HepG2 (cell line): Measurements from ENCODE around the gene TPPP2. TPM values are rescaled to one million over a fixed set of nuclear protein-coding genes. Genes with fewer than 3 reads are reported as not detected.

Experiments used
- ARHGAP35 ChIP-seq: sonication (generic); formaldehyde crosslinking; IDR thresholded peaks from 2 replicates; pipeline ENCODE4 v1.9.0; 2022; ENCODE audit warnings: mild to moderate bottlenecking, inconsistent platforms, moderate library complexity, missing genetic modification reagents, borderline replicate concordance
- BORCS8-MEF2B ChIP-seq: sonication (generic); formaldehyde crosslinking; IDR thresholded peaks from 2 replicates; pipeline ENCODE4 v1.8.0; 2022; ENCODE audit warnings: mild to moderate bottlenecking, missing genetic modification reagents
- GPN1 ChIP-seq: sonication (generic); formaldehyde crosslinking; IDR thresholded peaks from 2 replicates; pipeline ENCODE4 v1.5.1; 2020; ENCODE audit warnings: missing genetic modification reagents, borderline replicate concordance
- HNF1A ChIP-seq, 2 experiments: sonication (generic) in 1 of 2; formaldehyde crosslinking in 1 of 2; IDR thresholded peaks; 2 replicates each; pipeline versions ENCODE4 v1.4.0 to v1.6.1; 2016 to 2020; ENCODE audit warnings: borderline replicate concordance in 1 of 2, low read depth in 1 of 2, mild to moderate bottlenecking in 1 of 2, missing genetic modification reagents in 1 of 2
- KDM3A ChIP-seq: IDR thresholded peaks from 2 replicates; pipeline ENCODE4 v1.6.1; 2018; ENCODE audit warnings: low read depth, missing compliant biosample characterization
- NFAT5 ChIP-seq: sonication (generic); formaldehyde crosslinking; IDR thresholded peaks from 2 replicates; pipeline ENCODE4 v1.4.0; 2020; ENCODE audit warnings: missing genetic modification reagents
- NFKB2 ChIP-seq: sonication (generic); formaldehyde crosslinking; IDR thresholded peaks from 2 replicates; pipeline ENCODE4 v1.4.0; 2020; ENCODE audit warnings: missing genetic modification reagents, borderline replicate concordance
- PAWR ChIP-seq: sonication (generic); formaldehyde crosslinking; IDR thresholded peaks from 2 replicates; pipeline ENCODE4 v1.4.0; 2020; ENCODE audit warnings: missing genetic modification reagents, mild to moderate bottlenecking, borderline replicate concordance
- SMAD9 ChIP-seq: sonication (generic); formaldehyde crosslinking; IDR thresholded peaks from 2 replicates; pipeline ENCODE4 v1.5.1; 2020; ENCODE audit warnings: mild to moderate bottlenecking, missing genetic modification reagents
- ZBTB2 ChIP-seq: sonication (generic); formaldehyde crosslinking; IDR thresholded peaks from 2 replicates; pipeline ENCODE4 v1.8.0; 2022; ENCODE audit warnings: low read depth, missing genetic modification reagents
- ZNF275 ChIP-seq: sonication (generic); formaldehyde crosslinking; IDR thresholded peaks from 2 replicates; pipeline ENCODE4 v1.8.0; 2022; ENCODE audit warnings: missing genetic modification reagents, mild to moderate bottlenecking, inconsistent platforms, borderline replicate concordance
- ZNF432 ChIP-seq: sonication (generic); formaldehyde crosslinking; IDR thresholded peaks from 2 replicates; pipeline ENCODE4 v1.5.0; 2020; ENCODE audit warnings: missing genetic modification reagents, mild to moderate bottlenecking, borderline replicate concordance
- ZNF605 ChIP-seq: sonication (generic); formaldehyde crosslinking; IDR thresholded peaks from 2 replicates; pipeline ENCODE4 v1.8.0; 2022; ENCODE audit warnings: mild to moderate bottlenecking, missing genetic modification reagents
- ZNF792 ChIP-seq: IDR thresholded peaks from 2 replicates; pipeline ENCODE4 v1.6.1; 2016
- polyA plus RNA-seq, 8 experiments: library from polyadenylated mRNA; depleted of rRNA in 3 of 8; stranded (reverse) in 7 of 8; unstranded in 1 of 8; fragments of >200 nt; fragmentation: Illumina TruSeq in 4 of 8; extraction: Trizol in 4 of 8; gene quantifications; 2 replicates each; pipeline versions ENCODE4 v1.2.1 to v1.2.3, GENCODE V29; 2011 to 2016; ENCODE audit warnings: low read depth in 4 of 8, missing spikeins in 1 of 8, mixed read lengths in 1 of 8; ENCODE audit not compliant: insufficient read depth in 1 of 8
- total RNA-seq, 5 experiments: library from RNA; depleted of rRNA; stranded (reverse); fragments of >200 nt; fragmentation: Illumina TruSeq; extraction: Trizol; gene quantifications; 2 replicates each; pipeline ENCODE4 v1.2.3, GENCODE V29; 2016; ENCODE audit warnings: low read depth in 1 of 5

Gene TPPP2
- total and polyA plus RNA-seq, 2 of the 13 experiments (the other 11 are each of a cell fraction or from before 2014, with no cell fraction given), result 0.58 to 4.2 TPM

GRCh38 chr14:21069388-21070082 lies 39.5 kb downstream of the TPPP2 start (continued):
- TF ChIP-seq ZBTB2 (peak; percentile 95), ZNF275 (CRISPR knock-in tag) (peak; percentile 36; the same call in 1 of the 2 replicates), ZNF605 (peak; percentile 92; the same call in 1 of the 2 replicates), NFAT5 (CRISPR knock-in tag) (0 out of 2 replicates have a peak, but pooled peaks have one; percentile 22), ZNF792 (0 out of 2 replicates have a peak, but pooled peaks have one; percentile 18), KDM3A (CRISPR knock-in tag) (no peak), NFKB2 (0 out of 2 replicates have a peak, but pooled peaks have one; percentile 66), SMAD9 (CRISPR knock-in tag) (no peak; the same call in 1 of the 2 replicates), ARHGAP35 (CRISPR knock-in tag) (no peak), PAWR (0 out of 2 replicates have a peak, but pooled peaks have one; percentile 95), BORCS8-MEF2B (CRISPR knock-in tag) (peak; percentile 9; the same call in 1 of the 2 replicates), GPN1 (no peak), ZNF432 (CRISPR knock-in tag) (peak; percentile 9; the same call in 1 of the 2 replicates), HNF1A (IDR thresholded peaks at IDR 0.05; ENCODE audit: low read depth) (no peak), HNF1A (CRISPR knock-in tag; IDR thresholded peaks at IDR 0.05; ENCODE audit: borderline replicate concordance) (peak; percentile 52; the same call in 1 of the 2 replicates)
